B cell (primary cell): ENCODE results near the gene NEUROD1. TPM values are rescaled to one million over a fixed set of nuclear protein-coding genes. Genes with fewer than 3 reads are reported as not detected.

Experiments
- ATAC-seq: fragments of 200-7000 bp; cut with Tn5 transposase; one replicate; pipeline ENCODE4 v1.10.0; 2021; ENCODE audit warnings: low read depth, mild to moderate bottlenecking, moderate number of reproducible peaks, moderate library complexity
- CTCF ChIA-PET: fragments of 350-600 bp; sonication (Branson Sonifier 250); formaldehyde crosslinking; loops from one replicate; lab custom pipeline; 2021; ENCODE audit warnings: antibody characterized with exemption, inconsistent platforms; lab: Charles Lee
- POLR2A ChIA-PET: fragments of 350-600 bp; sonication (Branson Sonifier 250); formaldehyde crosslinking; loops from one replicate; lab custom pipeline; 2021; ENCODE audit warnings: antibody characterized with exemption; lab: Charles Lee
- DNase-seq: peaks from one replicate; pipeline ENCODE4 v3.0.0; 2013
- H2AFZ ChIP-seq: 2 replicates; pipeline ENCODE4 v1.6.1; 2012; ENCODE audit warnings: mild to moderate bottlenecking, low read depth, low read length; ENCODE audit not compliant: insufficient read depth, poor library complexity, severe bottlenecking
- H3K27ac ChIP-seq, 2 donors: 1 replicate in 1 of 2; 2 replicates in 1 of 2; pipeline ENCODE4 v1.5.1; 2012 to 2013; ENCODE audit warnings: low read length in 2 of 2, mild to moderate bottlenecking in 2 of 2, moderate library complexity in 1 of 2
- H3K27me3 ChIP-seq, 4 experiments: fragments of 200-600 bp in 1 of 4; sonication (generic) in 1 of 4; replicated peaks in 1 of 4; 1 replicate in 2 of 4; 2 replicates in 2 of 4; pipeline versions ENCODE4 v1.6.1 to v1.7.0; 2013 to 2016; ENCODE audit warnings: low read length in 3 of 4, mild to moderate bottlenecking in 2 of 4, mixed read lengths in 1 of 4, moderate library complexity in 1 of 4; ENCODE audit not compliant: insufficient read depth in 4 of 4, control insufficient read depth in 3 of 4; ENCODE audit errors: control extremely low read depth in 1 of 4
- H3K36me3 ChIP-seq, 2 experiments: replicated peaks in 1 of 2; 1 replicate in 1 of 2; 2 replicates in 1 of 2; pipeline versions ENCODE4 v1.6.1 to v1.7.1; 2013; ENCODE audit warnings: low read length in 1 of 2; ENCODE audit not compliant: insufficient read depth in 2 of 2, control insufficient read depth in 1 of 2; ENCODE audit errors: control extremely low read depth in 1 of 2, extremely low read depth in 1 of 2
- H3K4me1 ChIP-seq, 2 donors: fragments of 200-600 bp in 1 of 2; sonication (generic) in 1 of 2; 1 replicate in 1 of 2; 2 replicates in 1 of 2; pipeline versions ENCODE4 v1.5.1 to v1.6.1; 2013 to 2017; ENCODE audit warnings: low read length in 2 of 2; ENCODE audit not compliant: control insufficient read depth in 2 of 2, insufficient read depth in 2 of 2
- H3K4me2 ChIP-seq: replicated peaks from 2 replicates; pipeline ENCODE3; 2012; ENCODE audit warnings: mild to moderate bottlenecking, low read depth, low read length; ENCODE audit not compliant: poor library complexity, severe bottlenecking
- H3K4me3 ChIP-seq, 5 experiments: fragments of 200-600 bp in 1 of 5; sonication (generic) in 1 of 5; 1 replicate in 3 of 5; 2 replicates in 2 of 5; pipeline versions ENCODE4 v1.5.1 to v1.7.0; 2011 to 2016; ENCODE audit warnings: low read length in 4 of 5, mild to moderate bottlenecking in 4 of 5, low read depth in 2 of 5, control low read depth in 1 of 5, moderate library complexity in 1 of 5; ENCODE audit not compliant: insufficient read depth in 1 of 5; ENCODE audit errors: control extremely low read depth in 1 of 5, extremely low read depth in 1 of 5
- H3K79me2 ChIP-seq: fragments of 200-600 bp; sonication (generic); one replicate; pipeline ENCODE4 v1.6.0; 2016; ENCODE audit warnings: low read length; ENCODE audit not compliant: control insufficient read depth, insufficient read depth
- H3K9ac ChIP-seq: fragments of 200-600 bp; sonication (generic); 2 replicates; pipeline ENCODE4 v1.6.1; 2017; ENCODE audit warnings: mild to moderate bottlenecking, low read length, moderate library complexity
- H3K9me3 ChIP-seq, 3 donors: one replicate each; pipeline versions ENCODE4 v1.6.1 to v1.7.1; 2013; ENCODE audit warnings: low read length in 2 of 3; ENCODE audit not compliant: control insufficient read depth in 2 of 3, insufficient read depth in 1 of 3; ENCODE audit errors: control extremely low read depth in 1 of 3
- H4K20me1 ChIP-seq: 2 replicates; pipeline ENCODE4 v1.6.0; 2012; ENCODE audit warnings: mild to moderate bottlenecking, low read length; ENCODE audit not compliant: insufficient read depth, control insufficient read depth, poor library complexity, severe bottlenecking
- H3K27ac Mint-ChIP-seq: one replicate; pipeline ENCODE4 v1.8.0; 2021; ENCODE audit warnings: mixed read lengths
- H3K27me3 Mint-ChIP-seq: one replicate; pipeline ENCODE4 v1.8.0; 2021; ENCODE audit warnings: mixed read lengths
- H3K4me1 Mint-ChIP-seq: one replicate; pipeline ENCODE4 v1.8.0; 2021; ENCODE audit warnings: mixed read lengths
- H3K4me3 Mint-ChIP-seq: one replicate; pipeline ENCODE4 v1.8.0; 2021; ENCODE audit warnings: mixed read lengths
- H3K9me3 Mint-ChIP-seq: one replicate; pipeline ENCODE4 v1.8.0; 2022; ENCODE audit warnings: mixed read lengths; ENCODE audit not compliant: insufficient read depth
- CTCF ChIP-seq: fragments of 200-600 bp; IDR thresholded peaks from one replicate; pipeline ENCODE4 v1.8.0; 2022; ENCODE audit warnings: antibody characterized with exemption, mild to moderate bottlenecking
- EZH2 ChIP-seq: IDR thresholded peaks from 2 replicates; pipeline ENCODE4 v1.6.1; 2012; ENCODE audit warnings: borderline replicate concordance, low read depth, mild to moderate bottlenecking, moderate library complexity, low read length; ENCODE audit not compliant: insufficient read depth, poor library complexity, severe bottlenecking
- WGBS: methylation state at CpG from one replicate; pipeline ENCODE4 v1.1.5; 2013; ENCODE audit warnings: missing lambda C conversion rate; ENCODE audit not compliant: insufficient coverage; 5-methylcytosine and 5-hydroxymethylcytosine counted together
- intact Hi-C: fragments of 100-400 bp; cut with micrococcal nuclease; formaldehyde crosslinking; loops from one replicate; pipeline ENCODE4 v1.10.0; 2022
- polyA plus RNA-seq: library from polyadenylated mRNA; depleted of rRNA; stranded (reverse); fragments of >200 nt; gene quantifications from 2 replicates; pipeline ENCODE4 v1.2.3, GENCODE V29; 2012
- total RNA-seq, 2 donors: library from RNA; stranded (reverse); fragments of 120-200 nt in 1 of 2; gene quantifications; 1 replicate in 1 of 2; 2 replicates in 1 of 2; pipeline versions ENCODE4 v1.2.3 to v1.2.4, GENCODE V29; 2013 to 2022

NEUROD1 gene
- total and polyA plus RNA-seq, 2 donors (not counting 1 experiment from before 2014, with no cell fraction given): not detected

- ATAC-seq (no peak), DNase-seq (no peak)
- no peak overlapping the region for H2AFZ ChIP-seq
- Mint-ChIP-seq H3K27me3 (peaks cover 41% of the 10 kb centered on the region), H3K9me3 (no peaks in the 10 kb centered on the region), H3K4me3 (no peak overlapping the region), H3K4me1 (peaks cover 8% of the 10 kb centered on the region), H3K27ac (no peak overlapping the region)
- H3K4me2 ChIP-seq: no peak overlapping the region
- peaks cover 0 to 3% (median 0%) of the 10 kb centered on the region in 3 donors for H3K9me3 ChIP-seq
- no peaks in the 10 kb centered on the region for H4K20me1 ChIP-seq
- no peaks in the 10 kb centered on the region for H3K79me2 ChIP-seq
- no peaks in the 10 kb centered on the region for H3K36me3 ChIP-seq
- no peak overlapping the region for H3K27ac ChIP-seq
- ChIA-PET POLR2A (no interaction called here), CTCF (no interaction called here)
- peaks cover 0 to 18% (median 13%) of the 10 kb centered on the region in 4 experiments for H3K27me3 ChIP-seq
- H3K4me1 ChIP-seq: peaks cover 3 to 5% of the 10 kb centered on the region in 2 donors
- no peak overlapping the region for H3K4me3 ChIP-seq
- intact Hi-C loops: no loop called here
- no peak overlapping the region for H3K9ac ChIP-seq
- TF ChIP-seq CTCF (no peak), EZH2 (no peak)
- no CpG with 5 or more reads among the region's 2 CpGs for WGBS
Observed at GRCh38 chr2:181690860-181691259, 10.5 kb upstream of the NEUROD1 start.

GRCh38 chr2:181686576-181687185 is 6.4 kb upstream of the NEUROD1 start:
- ChIA-PET POLR2A (interaction anchor here (0.6 kb wide), 1 partner anchor 706 kb away, joined by 4 read pairs; the partner anchor contains the start of gene UBE2E3), CTCF (no interaction called here)
- peaks cover 3% of the 10 kb centered on the region for H3K9me3 Mint-ChIP-seq
- ATAC-seq (no peak), DNase-seq (peak; percentile 22)
- peaks cover 69% of the 10 kb centered on the region for H3K27me3 Mint-ChIP-seq
- no peaks in the 10 kb centered on the region for H4K20me1 ChIP-seq
- peaks cover 36% of the 10 kb centered on the region for H3K4me1 Mint-ChIP-seq
- no peak overlapping the region for H3K4me3 ChIP-seq
- H3K4me2 ChIP-seq: no peak overlapping the region
- no peak for TF ChIP-seq EZH2
- TF ChIP-seq CTCF: no peak
- peaks cover 3 to 34% (median 4%) of the 10 kb centered on the region in 3 donors for H3K9me3 ChIP-seq
- no peak overlapping the region for H3K27ac ChIP-seq
- H3K9ac ChIP-seq: no peak overlapping the region
- no peaks in the 10 kb centered on the region for H3K79me2 ChIP-seq
- WGBS: no CpG with 5 or more reads among the region's 6 CpGs
- H3K4me3 Mint-ChIP-seq: no peak overlapping the region
- no peak overlapping the region for H3K27ac Mint-ChIP-seq
- no peaks in the 10 kb centered on the region for H3K36me3 ChIP-seq
- H3K4me1 ChIP-seq: peaks cover 40 to 43% of the 10 kb centered on the region in 2 donors
- H2AFZ ChIP-seq: no peak overlapping the region
- peaks cover 3 to 58% (median 44%) of the 10 kb centered on the region in 4 experiments for H3K27me3 ChIP-seq
- intact Hi-C loops: no loop called here
